ENCODE data around the gene RPLP2. TPM values are rescaled to one million over a fixed set of nuclear protein-coding genes. Genes with fewer than 3 reads are reported as not detected.

The RPLP2 gene
- total RNA-seq, 1 experiment from 2014 or later: 2,582 TPM

DNA sequence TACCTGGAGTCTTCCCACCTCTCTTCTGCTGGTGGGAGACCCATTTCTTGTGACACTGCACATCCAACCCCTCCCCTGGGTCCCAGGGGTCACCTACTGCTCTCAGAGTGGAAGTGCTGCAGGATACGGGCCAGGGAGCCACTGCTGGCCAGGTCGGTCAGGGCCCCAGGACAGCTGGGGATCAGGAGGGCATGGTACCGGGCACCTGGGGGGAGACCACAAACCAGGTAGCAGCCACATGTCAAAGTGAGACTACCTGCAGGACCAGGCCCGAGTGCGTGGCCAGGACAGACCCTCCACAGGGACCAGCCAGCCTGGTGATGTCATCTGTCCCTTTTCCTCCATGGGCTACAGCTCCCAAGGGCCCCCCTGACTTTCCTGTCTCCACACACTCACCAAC, 36.3 kb upstream of the RPLP2 start:
- TF ChIP-seq, protein P1, sequence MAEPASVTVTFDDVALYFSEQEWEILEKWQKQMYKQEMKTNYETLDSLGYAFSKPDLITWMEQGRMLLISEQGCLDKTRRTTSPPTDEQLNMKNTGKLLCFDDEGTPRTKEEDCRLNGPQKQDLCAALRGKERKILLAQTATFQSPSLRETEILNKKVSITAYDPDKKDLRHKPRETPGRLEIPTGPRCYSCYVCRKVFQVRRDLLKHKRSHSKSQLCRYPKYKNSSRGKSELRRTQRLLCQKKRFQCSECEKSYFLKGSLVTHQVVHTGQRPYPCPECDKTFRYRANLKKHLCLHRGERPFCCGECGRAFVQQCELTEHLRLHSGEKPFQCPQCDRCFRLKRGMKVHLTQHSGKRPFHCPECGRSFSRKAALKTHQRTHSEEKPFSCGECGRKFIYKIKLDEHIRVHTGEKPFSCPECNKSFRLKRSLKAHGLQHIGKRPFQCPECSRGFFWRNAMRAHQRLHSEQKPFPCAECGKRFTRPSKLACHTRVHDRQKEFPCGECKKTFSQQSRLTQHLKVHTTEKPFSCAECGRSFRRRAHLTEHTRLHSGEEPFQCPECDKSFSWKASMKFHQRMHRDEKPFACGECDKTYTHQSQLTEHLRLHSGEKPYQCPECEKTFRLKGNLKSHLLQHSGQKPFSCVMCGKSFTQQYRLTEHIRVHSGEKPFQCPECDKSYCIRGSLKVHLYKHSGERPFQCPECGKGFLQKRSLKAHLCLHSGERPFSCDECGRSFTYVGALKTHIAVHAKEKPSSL (CRISPR knock-in tag; conservative IDR thresholded peaks at IDR 0.05): no peak
- no peak for TF ChIP-seq ZNF263 (CRISPR knock-in tag; IDR thresholded peaks at IDR 0.05; ENCODE audit: low read depth)
- no peak for TF ChIP-seq JUN (CRISPR knock-in tag; IDR thresholded peaks at IDR 0.05)
- TF ChIP-seq, protein P2, sequence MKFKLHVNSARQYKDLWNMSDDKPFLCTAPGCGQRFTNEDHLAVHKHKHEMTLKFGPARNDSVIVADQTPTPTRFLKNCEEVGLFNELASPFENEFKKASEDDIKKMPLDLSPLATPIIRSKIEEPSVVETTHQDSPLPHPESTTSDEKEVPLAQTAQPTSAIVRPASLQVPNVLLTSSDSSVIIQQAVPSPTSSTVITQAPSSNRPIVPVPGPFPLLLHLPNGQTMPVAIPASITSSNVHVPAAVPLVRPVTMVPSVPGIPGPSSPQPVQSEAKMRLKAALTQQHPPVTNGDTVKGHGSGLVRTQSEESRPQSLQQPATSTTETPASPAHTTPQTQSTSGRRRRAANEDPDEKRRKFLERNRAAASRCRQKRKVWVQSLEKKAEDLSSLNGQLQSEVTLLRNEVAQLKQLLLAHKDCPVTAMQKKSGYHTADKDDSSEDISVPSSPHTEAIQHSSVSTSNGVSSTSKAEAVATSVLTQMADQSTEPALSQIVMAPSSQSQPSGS (CRISPR knock-in tag; IDR thresholded peaks at IDR 0.05; ENCODE audit: borderline replicate concordance, low read depth): no peak
- Mint-ChIP-seq H3K36me3 (peaks cover 9% of the 10 kb centered on the region; the same call in 1 of the 2 replicates), H3K4me1 (peaks cover 11% of the 10 kb centered on the region)

DNA sequence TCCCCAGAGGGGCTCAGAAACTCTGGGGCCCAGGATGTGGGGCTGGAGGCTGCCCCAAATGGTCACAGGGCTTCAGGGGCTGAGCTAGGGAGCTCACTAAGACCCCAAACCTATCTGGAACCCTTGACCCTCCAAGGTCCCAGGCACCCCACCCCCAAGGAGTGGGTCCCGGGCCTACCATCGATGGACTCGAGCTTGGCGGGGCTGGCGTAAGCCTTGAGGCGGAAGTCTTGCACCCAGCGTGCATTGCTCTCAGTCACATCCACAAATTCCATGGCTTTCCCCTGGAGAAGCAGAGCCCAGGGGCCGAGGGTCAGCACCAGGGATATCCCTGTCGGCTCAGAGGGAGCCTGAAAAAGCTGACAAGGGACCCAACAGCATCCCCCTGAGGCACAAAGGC, 35.9 kb upstream of the RPLP2 start:
- POLR2A ChIA-PET: no interaction called here
- CTCF ChIA-PET: interaction anchor here (0.5 kb wide), 1 partner anchor 12 kb away, joined by 3 read pairs; no protein-coding TSS in a partner anchor
- Mint-ChIP-seq H3K4me1 (peaks cover 12% of the 10 kb centered on the region), H3K36me3 (peaks cover 9% of the 10 kb centered on the region; the same call in 1 of the 2 replicates), H3K27me3 (ENCODE audit: low read depth) (no peaks in the 10 kb centered on the region), H3K4me3 (no peak overlapping the region), H3K9me3 (no peaks in the 10 kb centered on the region), H3K27ac (no peak overlapping the region)
- ATAC-seq (no peak), DNase-seq (ENCODE audit: low spot score) (no peak)
- TF ChIP-seq ZNF121 (CRISPR knock-in tag; IDR thresholded peaks at IDR 0.05): no peak
- no peak for TF ChIP-seq SMAD3 (CRISPR knock-in tag; IDR thresholded peaks at IDR 0.05; ENCODE audit: borderline replicate concordance)
- TF ChIP-seq TP53 (CRISPR knock-in tag; IDR thresholded peaks at IDR 0.05): no peak
- TF ChIP-seq ELF4 (CRISPR knock-in tag; IDR thresholded peaks at IDR 0.05; ENCODE audit: low read depth): no peak
- TF ChIP-seq ZBTB21 (CRISPR knock-in tag; IDR thresholded peaks at IDR 0.05; ENCODE audit: borderline replicate concordance): no peak
- TF ChIP-seq, protein P3, sequence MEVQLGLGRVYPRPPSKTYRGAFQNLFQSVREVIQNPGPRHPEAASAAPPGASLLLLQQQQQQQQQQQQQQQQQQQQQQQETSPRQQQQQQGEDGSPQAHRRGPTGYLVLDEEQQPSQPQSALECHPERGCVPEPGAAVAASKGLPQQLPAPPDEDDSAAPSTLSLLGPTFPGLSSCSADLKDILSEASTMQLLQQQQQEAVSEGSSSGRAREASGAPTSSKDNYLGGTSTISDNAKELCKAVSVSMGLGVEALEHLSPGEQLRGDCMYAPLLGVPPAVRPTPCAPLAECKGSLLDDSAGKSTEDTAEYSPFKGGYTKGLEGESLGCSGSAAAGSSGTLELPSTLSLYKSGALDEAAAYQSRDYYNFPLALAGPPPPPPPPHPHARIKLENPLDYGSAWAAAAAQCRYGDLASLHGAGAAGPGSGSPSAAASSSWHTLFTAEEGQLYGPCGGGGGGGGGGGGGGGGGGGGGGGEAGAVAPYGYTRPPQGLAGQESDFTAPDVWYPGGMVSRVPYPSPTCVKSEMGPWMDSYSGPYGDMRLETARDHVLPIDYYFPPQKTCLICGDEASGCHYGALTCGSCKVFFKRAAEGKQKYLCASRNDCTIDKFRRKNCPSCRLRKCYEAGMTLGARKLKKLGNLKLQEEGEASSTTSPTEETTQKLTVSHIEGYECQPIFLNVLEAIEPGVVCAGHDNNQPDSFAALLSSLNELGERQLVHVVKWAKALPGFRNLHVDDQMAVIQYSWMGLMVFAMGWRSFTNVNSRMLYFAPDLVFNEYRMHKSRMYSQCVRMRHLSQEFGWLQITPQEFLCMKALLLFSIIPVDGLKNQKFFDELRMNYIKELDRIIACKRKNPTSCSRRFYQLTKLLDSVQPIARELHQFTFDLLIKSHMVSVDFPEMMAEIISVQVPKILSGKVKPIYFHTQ (CRISPR knock-in tag; IDR thresholded peaks at IDR 0.05): no peak
- no peak for TF ChIP-seq ZNF138 (CRISPR knock-in tag; conservative IDR thresholded peaks at IDR 0.05)
- TF ChIP-seq, protein P4, sequence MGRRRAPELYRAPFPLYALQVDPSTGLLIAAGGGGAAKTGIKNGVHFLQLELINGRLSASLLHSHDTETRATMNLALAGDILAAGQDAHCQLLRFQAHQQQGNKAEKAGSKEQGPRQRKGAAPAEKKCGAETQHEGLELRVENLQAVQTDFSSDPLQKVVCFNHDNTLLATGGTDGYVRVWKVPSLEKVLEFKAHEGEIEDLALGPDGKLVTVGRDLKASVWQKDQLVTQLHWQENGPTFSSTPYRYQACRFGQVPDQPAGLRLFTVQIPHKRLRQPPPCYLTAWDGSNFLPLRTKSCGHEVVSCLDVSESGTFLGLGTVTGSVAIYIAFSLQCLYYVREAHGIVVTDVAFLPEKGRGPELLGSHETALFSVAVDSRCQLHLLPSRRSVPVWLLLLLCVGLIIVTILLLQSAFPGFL (CRISPR knock-in tag; IDR thresholded peaks at IDR 0.05; ENCODE audit: borderline replicate concordance): no peak
- no peak for TF ChIP-seq ZNF232 (CRISPR knock-in tag; IDR thresholded peaks at IDR 0.05)

More for the DNA sequence above, 36.3 kb upstream of the RPLP2 start:
- ChIA-PET POLR2A (no interaction called here), CTCF (interaction anchor here (0.5 kb wide), 1 partner anchor 12 kb away, joined by 3 read pairs; no protein-coding TSS in a partner anchor)
- H3K9me3 Mint-ChIP-seq: no peaks in the 10 kb centered on the region
- no peak overlapping the region for H3K4me3 Mint-ChIP-seq
- ATAC-seq (no peak), DNase-seq (ENCODE audit: low spot score) (no peak)
- no peak overlapping the region for H3K27ac Mint-ChIP-seq
- no peaks in the 10 kb centered on the region for H3K27me3 Mint-ChIP-seq (ENCODE audit: low read depth)

DNA sequence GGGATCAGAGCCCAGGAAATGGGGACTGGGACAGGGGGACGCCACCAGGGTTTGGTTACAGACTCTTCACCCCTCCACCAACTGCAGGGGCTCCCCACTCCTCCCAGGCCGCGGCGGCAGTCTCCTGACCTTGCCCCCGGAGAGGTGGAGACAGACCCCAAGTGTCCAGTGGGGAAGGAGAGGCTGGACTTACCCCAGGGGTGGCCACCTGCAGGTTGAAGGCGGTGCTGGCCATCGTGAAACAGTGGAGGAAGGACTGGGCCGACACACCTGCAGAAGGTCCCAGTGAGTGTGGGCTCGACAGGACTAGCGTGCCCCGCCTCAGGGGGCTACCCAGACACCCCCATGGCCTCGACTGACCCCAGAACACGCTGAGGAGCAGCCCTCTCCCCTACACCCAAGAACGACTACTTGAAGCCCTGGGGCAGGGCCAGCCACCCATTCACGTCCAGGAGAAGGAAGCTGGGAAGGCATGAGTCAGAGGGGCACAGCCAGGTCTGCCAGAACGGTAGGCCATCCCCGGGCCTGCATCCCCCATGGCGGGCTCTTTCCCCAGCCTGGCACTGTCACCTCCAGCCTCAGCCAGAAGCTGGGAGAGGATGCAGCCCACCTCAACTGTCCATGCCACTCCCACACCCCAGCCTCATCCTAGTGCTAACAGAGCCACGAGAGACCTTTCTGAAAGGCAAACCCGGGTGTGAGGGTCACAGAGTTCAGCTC, 34.7 kb upstream of the RPLP2 start:
- Mint-ChIP-seq H3K4me3 (peak overlapping the region; percentile 55), H3K36me3 (peaks cover 8% of the 10 kb centered on the region; the same call in 1 of the 2 replicates), H3K27me3 (ENCODE audit: low read depth) (no peaks in the 10 kb centered on the region), H3K4me1 (peaks cover 19% of the 10 kb centered on the region), H3K27ac (peak overlapping the region; percentile 63; the same call in 1 of the 2 replicates), H3K9me3 (no peaks in the 10 kb centered on the region)
- ATAC-seq (no peak), DNase-seq (ENCODE audit: low spot score) (peak; percentile 15)
- ChIA-PET CTCF (interaction anchor here (0.6 to 1.6 kb wide), 7 partner anchors 9 to 79 kb away, joined by 3 to 8 read pairs (median 4); partner anchors contain the start of genes CEND1 and TMEM80), POLR2A (no interaction called here)
- TF ChIP-seq, protein P5, sequence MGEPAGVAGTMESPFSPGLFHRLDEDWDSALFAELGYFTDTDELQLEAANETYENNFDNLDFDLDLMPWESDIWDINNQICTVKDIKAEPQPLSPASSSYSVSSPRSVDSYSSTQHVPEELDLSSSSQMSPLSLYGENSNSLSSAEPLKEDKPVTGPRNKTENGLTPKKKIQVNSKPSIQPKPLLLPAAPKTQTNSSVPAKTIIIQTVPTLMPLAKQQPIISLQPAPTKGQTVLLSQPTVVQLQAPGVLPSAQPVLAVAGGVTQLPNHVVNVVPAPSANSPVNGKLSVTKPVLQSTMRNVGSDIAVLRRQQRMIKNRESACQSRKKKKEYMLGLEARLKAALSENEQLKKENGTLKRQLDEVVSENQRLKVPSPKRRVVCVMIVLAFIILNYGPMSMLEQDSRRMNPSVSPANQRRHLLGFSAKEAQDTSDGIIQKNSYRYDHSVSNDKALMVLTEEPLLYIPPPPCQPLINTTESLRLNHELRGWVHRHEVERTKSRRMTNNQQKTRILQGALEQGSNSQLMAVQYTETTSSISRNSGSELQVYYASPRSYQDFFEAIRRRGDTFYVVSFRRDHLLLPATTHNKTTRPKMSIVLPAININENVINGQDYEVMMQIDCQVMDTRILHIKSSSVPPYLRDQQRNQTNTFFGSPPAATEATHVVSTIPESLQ (CRISPR knock-in tag; IDR thresholded peaks at IDR 0.05): no peak
- no peak for TF ChIP-seq OVOL2 (CRISPR knock-in tag; IDR thresholded peaks at IDR 0.05; ENCODE audit: borderline replicate concordance)
- no peak for TF ChIP-seq SMAD3 (CRISPR knock-in tag; IDR thresholded peaks at IDR 0.05; ENCODE audit: borderline replicate concordance)
- TF ChIP-seq, protein P6, sequence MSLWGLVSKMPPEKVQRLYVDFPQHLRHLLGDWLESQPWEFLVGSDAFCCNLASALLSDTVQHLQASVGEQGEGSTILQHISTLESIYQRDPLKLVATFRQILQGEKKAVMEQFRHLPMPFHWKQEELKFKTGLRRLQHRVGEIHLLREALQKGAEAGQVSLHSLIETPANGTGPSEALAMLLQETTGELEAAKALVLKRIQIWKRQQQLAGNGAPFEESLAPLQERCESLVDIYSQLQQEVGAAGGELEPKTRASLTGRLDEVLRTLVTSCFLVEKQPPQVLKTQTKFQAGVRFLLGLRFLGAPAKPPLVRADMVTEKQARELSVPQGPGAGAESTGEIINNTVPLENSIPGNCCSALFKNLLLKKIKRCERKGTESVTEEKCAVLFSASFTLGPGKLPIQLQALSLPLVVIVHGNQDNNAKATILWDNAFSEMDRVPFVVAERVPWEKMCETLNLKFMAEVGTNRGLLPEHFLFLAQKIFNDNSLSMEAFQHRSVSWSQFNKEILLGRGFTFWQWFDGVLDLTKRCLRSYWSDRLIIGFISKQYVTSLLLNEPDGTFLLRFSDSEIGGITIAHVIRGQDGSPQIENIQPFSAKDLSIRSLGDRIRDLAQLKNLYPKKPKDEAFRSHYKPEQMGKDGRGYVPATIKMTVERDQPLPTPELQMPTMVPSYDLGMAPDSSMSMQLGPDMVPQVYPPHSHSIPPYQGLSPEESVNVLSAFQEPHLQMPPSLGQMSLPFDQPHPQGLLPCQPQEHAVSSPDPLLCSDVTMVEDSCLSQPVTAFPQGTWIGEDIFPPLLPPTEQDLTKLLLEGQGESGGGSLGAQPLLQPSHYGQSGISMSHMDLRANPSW (CRISPR knock-in tag; conservative IDR thresholded peaks at IDR 0.05; ENCODE audit: low read depth): no peak
- TF ChIP-seq TCF7 (CRISPR knock-in tag; IDR thresholded peaks at IDR 0.05; ENCODE audit: low read depth): no peak
- no peak for TF ChIP-seq HMGA2 (CRISPR knock-in tag; IDR thresholded peaks at IDR 0.05)
